Colon (tissue), 2 donors: ENCODE measurements around the gene AMPD1.

Experiments used
- FAIRE-seq: peaks from 2 replicates; lab custom pipeline; 2012; peaks lifted over from hg19 to GRCh38; lab: Jason Lieb, UNC
- donor health status: control.
- donor health status: control.

AMPD1 gene

DNA sequence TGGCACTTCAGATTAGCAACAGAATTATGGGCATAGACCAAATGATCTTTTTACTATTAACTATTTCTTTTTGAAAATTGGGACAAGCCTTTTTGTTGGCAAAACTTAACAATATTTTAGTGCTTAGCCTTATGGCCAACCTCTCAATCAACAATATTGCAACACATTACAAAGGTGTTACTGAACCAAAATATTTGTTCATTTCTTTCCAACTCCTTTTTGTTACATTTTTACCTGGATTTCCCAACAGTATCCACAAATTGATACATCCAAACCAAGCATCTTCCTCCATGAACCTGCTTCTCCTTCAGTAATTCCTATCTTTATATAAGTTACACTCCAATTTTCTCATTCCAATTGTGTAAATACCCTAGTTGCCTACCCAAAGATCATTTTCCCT, 1.5 kb upstream of the AMPD1 start:
- no peak for FAIRE-seq

DNA sequence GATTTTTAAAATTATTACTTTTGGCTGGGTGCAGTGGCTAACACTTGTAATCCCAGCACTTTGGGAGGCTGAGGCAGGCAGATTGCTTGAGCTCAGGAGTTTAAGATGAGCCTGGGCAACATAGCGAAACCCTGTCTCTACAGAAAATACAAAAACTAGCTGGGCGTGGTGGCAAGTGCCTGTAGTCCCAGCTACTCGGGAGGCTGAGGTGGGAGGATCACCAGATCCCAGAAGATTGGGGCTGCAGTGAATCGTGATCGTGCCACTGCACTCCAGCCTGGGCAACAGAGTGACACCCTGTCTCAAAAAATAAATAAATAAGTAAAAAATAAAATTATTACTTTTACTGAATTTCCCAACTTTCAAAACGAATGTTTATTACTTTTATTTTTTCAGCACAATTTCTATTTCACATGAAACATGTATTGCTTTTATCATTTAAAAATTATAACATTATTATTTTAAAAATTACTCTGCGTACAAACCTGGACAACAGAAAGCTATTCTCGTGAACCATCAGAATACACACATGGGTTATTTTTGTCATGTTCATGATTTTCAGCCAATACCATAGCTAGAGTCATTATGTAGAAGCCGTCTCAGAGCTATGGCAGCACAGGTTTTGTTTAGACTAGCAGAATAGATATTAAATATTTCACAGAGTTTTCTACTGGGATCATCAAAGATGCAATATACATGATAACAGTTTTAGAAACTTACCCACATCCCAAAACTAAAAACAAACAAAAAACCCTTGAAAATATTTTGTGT, 621 bp downstream of the AMPD1 start:
- no peak for FAIRE-seq

DNA sequence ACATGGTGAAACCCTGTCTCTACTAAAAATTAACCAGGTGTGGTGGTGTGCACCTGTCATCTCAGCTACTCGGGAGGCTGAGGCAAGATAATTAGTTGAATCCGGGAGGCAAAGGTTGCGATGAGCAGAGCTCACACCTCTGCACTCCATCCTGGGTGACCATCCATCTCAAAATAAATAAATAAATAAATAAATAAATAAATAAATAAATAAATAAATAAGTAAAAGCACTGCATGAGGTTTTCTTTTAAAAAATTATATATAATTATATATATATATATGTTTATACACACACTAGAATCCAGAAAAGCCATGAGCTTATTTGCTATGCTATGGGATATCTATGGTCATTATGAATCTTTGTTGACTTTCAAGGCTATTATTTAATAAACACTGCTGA, 2.4 kb downstream of the AMPD1 start:
- FAIRE-seq = no peak

DNA sequence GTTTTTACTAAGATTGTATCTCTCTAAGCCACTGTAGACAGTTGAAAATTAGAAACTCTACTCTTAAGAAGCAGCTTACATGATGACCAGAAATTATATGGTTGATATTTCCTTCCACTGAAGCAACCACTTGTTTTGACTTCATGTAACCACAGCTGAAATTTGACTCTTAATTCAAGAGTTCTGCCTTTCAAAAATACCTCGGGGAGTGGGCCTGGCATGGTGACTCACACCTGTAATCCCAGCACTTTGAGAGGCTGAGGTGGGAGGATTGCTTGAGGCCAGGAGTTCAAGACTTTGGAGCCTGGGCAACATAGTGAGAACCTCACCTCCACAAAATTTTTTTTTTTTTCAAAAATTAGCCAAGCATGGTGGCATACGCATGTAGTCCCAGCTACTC, 4.3 kb downstream of the AMPD1 start:
- no peak for FAIRE-seq

DNA sequence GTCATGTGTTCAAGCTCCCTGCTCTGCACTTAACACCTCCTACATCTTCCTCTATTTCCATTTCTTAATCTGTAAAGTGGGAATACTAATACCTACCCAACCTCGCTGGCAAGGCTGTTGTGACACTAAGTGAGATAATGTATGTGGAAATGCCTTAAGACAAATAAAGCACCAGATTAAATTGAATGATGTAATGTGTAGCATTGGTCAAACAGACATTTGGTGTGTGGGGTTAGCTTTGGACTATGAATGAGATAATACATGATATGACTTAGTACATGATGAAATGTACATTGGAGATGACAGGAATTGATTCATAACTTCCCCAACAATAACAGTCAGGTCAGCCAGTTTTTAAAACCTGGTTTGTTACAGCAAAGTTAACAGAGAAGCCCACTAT, 5.2 kb downstream of the AMPD1 start:
- FAIRE-seq = no peak

DNA sequence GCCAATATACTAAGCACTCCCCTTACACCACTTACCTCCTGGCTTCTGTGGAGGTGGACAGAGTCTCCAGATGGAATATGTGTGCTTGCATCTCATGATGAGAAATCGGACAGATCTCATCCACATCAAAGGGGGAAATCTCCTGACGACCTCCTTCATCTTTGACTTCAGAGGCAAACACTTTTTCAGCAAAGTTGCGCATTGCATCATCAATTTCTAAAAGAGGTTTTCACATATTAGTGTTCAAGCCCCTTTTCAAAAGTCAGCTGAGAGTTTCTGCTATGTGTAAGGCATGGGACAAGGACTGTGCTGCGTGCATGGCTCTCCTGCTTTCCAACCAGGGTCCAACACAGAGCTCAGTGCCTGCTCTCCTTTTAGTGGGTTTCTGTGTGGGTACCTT, 6.8 kb downstream of the AMPD1 start:
- FAIRE-seq = no peak

DNA sequence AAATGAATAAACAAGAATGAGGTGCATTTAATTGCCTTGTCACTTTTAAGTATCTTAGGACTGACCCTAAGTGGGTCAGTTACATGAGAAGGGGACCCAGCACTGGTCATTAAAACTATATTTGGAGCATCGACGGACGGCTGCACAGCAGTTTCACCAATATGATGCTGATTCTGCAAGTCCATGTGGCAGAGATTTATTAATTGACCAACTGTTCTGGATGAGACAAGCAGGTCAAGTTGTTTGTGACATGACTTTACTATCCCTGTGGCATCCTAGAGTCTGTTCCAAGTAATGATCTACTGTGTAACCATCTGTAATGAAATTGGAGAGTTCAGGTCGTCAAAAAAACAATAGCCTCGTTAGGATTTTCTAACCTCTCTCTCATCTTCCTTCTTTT, 9.5 kb downstream of the AMPD1 start:
- no peak for FAIRE-seq

DNA sequence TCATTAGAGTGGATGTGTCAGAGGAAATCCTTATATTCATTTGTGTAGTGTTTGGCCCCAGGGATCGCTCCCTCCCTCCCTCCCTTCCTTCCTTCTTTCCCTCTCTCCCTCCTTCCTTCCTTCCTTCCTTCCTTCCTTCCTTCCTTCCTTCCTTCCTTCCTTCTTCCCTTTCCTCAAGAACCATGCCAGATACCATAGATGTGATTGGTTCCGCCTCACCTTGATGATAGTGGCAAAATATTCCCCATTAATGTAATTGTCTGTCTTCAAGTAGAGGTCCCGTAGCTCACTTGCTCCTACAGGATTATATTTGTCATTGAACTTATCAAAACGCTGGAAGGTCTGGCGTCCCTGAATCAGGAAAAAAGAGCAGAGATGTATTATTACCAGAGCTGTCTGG, 17.7 kb downstream of the AMPD1 start:
- no peak for FAIRE-seq

DNA sequence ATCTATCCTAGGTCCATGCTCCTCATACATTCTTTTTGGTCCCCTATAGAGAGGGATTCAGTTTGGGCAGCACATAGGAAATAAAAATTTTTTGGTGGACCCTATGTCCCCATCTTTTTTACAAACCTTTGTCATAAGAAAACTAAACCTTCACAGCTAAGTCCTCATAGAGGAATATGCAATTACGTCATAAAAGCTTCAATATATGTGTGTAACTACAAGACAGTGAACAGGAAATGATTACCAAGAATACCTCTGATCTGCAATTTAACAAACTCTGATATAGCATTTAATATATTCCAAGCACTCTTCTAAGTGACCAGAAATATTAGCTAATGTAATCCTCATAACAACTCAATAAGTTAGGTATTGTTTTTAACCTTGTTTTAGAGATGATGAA, 19.2 kb downstream of the AMPD1 start:
- FAIRE-seq = no peak

DNA sequence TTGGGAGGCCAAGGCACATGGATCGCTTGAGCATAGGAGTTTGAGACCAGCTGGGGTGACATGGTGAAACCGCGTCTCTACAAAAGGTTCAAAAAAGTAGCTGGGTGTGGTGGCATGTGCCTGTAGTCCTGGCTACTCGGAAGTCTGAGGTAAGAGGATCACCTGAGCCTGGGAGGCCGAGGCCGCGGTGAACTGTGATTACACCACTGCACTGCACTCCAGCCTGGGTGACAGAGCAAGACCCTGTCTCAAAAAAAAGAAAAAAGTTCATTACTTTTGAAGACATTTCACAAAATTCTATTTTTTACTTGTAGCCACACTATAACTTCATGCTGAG, 23.4 kb downstream of the AMPD1 start:
- FAIRE-seq = no peak

DNA sequence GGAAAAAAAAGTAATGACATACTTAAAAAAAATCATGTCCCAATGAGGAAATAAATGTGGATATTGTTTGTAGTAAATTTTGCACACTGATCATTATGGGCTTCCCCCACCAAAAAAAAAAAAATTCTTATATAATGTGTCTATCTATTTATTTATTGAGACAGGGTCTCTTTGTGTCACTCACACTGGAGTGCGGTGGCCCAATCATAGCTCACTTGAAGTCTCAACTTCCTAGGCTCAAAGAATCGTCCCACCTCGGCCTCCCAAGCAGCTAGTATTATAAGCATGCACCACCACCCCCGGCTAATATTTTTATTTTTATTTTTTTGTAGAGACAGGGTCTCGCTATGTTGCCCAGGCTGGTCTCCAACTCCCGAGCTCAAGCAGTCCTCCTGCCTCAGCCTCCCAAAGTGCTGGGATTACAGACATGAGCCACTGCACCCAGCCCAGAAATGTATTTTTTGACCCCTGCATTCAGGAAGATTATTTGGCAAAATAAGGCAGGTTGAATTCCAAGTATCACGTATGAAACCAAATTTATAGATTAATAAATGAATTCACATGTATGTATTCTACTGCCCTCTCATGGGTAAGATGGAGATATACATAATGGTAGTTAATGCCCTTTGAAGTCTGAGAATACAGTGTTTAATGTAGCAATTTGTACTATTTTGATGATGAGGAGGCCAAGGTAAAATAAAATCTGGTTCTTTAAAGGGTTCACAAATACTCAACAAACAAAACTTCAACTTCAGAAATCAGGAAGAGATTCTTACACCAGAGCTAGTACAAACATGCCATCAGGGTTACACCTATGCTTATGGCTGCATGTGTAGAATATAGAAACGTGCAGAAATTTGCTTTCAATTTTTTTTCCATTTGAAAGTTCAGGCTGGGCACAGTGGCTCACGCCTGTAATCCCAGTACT, 24.1 kb downstream of the AMPD1 start:
- no peak for FAIRE-seq

DNA sequence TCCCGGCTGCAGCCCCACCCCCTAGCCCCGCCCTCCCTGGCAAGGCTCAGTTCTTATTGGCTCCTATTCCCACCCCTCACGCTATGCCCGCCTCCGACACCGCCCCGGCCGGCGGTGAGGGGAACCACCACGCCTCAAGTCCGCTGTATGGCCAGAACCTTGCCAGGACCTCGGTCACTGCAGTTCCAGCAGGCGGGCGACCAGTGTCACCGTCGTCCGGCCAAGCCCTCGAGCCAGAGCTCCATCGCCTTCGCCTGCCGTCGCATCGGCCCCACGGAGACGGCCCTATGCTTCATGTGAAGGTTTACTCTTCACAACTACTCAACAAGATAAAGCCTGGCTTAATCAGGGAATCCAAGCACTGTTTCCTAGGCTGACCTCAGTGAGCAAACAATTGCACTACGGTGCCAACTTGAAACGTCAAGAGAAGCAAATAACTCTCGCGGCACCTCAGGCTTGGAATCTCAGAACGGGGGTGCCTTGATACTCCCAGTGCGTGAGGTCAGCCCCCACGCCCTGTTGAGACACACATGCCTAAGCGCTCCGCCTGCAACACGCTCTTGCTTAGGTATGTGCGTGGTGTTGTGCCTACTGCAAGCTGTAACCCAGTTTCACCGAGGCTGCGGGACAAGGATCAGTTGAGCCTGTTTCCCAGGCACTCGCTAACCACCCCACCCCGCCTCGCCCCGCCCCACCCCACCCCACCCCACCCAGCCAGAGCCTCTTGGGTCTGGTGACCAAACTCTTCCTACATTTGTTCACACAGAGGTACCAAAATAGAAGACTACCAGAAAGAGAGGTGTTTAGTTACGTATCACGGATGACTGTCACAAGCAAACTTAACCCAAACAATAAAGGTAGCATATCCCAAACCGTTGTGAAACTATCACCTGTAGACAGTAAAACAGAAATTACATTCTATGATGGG, 25.0 kb downstream of the AMPD1 start:
- FAIRE-seq = no peak

DNA sequence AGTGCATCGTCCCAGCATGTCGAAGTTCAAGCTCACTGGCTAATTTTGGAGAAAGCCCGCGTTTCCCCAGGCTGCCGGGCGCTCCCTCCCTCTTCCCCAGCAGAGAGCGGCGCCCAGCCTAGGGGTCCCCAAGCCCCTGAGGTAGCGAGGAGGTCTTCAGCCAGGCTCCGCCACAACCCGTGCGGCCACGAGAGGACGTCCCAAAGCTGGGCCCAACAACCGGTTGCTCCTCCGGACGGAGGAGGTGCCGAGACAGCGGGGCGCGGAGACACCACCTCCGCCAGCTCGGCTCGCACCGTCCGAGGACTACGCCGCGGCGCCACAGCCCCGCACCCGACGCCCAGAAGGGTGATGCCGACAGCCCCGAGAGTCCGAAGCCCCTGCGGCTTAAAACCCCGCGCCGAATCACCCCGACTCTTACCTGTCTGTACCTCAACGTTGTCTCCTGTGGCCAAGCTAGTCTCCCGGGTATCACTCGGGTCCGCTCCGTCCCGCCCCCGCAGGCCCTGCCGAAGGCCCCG, 25.7 kb downstream of the AMPD1 start, which contains the start of gene DENND2C:
Gene DENND2C (minus strand): TSS at position 488 of the 521 bp plus-strand sequence. CDS start 44,065 bp downstream, outside the sequence.
- no peak for FAIRE-seq

DNA sequence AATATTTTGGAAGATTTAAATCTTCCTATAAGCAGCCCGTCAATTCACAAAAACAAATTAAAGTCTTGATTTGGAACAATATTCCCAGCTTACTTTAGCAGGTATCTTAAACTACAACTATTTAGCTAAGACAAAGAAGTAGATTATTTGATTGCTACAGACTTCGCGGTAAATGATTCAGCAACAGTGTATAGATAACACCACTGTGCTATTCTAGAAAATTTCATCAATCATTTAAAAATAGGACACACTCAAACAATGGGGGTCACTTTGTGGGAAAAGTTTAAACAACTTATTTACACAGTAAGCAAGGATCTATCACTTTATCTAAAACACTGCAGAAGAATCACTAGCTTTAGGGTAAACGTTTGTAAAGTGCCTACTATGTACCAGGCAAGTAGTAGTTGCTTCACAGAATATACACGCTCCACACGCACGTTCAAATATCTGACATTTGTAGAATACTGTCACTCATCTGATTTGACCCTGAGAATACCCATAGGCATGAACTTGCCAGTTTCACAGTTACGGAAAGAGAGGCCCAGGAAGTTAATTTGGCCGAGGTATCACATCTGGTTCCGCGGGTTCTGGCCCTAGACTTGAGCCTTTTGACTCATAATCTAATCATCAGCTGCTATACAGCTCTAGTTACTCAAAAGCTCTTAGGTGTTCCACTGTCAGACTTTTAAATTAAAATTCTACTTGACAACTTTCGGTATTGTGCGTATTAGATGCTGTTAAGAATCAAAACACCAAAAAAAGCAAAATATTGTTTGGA, 26.4 kb downstream of the AMPD1 start:
- FAIRE-seq = no peak

DNA sequence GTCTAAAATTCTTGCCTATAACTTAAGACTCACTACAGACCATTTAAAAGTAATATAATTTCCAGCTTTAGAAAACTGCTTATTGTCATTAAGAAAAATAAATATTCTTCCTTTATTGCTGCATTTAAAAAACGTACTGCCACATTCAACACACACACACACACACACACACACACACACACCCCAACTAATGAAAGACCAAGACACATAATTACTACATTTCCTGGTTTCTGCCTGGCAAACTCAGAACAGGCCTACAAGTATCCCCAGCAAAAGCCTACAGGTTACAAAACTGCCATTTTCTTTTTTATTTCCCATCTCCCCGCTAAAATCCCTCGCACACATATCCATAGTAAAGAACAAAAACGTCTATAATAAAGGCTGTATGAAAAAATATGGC, 27.0 kb downstream of the AMPD1 start:
- no peak for FAIRE-seq

DNA sequence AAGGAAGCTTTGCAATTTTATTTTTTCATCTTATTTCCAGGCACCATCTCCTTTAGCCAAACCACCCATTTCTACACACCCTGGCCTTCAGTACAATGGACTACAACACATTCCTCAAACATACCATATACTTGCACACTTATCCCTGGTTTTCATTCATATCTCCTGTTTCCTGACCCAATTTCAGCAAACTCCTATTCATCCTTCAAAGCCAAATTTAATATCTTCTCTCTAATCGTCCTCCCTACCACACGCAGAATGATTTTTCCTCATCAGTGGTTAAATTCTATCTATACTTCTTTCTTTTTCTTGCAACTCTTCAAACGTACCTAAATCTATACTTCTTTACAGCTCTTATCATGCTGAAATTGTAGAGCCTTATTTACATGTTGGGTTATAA, 28.4 kb downstream of the AMPD1 start:
- FAIRE-seq = no peak

DNA sequence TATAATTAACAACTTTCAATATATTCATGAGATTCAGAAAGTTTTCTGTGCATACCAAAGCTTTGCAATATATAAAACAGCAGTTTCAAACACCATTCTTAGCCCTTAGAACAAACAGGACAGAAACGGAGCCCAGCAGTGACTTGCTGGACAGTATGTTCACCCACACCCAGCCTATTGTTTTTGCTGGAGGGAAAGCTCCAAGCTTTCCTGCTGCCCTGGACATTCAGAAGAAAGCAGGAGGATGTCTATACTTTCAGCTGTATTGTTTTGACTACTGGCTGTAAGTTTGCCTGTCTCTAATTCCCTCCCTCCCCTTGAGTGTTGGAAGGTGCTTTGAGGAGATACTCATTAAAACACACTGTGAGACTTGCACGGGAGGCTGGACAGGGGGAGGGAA, 35.1 kb downstream of the AMPD1 start:
- no peak for FAIRE-seq

DNA sequence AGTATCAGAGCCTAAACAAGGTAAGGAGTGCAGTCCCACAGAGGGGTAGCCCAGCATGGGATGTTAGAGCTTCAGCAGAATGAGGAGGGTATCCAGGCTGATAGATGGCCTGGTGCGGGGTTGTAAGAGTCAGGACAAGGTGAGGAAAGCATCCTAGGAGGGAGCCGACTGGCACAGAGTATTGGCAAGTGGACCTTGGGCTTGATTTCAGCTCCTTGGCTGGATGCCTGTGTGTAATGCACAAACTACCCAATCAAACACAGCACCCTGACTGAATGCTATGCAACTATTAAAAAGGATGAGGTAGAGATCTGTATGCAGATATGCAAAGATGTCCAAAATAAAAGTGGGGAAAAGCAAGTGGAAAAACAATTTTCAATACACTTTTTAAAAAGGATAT, 43.5 kb downstream of the AMPD1 start:
- no peak for FAIRE-seq

DNA sequence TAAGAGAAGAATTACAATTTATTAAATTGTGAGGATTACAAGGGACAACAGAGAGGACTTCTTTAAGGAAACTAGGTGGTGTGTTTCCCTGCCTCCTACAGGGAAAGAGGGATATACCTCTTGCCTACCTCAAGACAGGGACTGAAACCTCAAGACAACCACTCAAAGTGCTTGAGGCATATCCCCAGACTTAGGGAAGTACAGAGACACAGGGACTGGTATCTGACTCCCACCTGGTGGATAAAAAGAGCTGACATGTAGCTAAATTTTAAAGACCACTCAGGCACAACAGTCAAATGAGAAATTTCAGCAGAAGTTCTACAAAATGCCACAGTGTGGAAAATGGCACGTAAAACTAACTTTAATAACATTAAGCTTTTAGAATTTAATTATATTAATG, 46.8 kb downstream of the AMPD1 start:
- no peak for FAIRE-seq

DNA sequence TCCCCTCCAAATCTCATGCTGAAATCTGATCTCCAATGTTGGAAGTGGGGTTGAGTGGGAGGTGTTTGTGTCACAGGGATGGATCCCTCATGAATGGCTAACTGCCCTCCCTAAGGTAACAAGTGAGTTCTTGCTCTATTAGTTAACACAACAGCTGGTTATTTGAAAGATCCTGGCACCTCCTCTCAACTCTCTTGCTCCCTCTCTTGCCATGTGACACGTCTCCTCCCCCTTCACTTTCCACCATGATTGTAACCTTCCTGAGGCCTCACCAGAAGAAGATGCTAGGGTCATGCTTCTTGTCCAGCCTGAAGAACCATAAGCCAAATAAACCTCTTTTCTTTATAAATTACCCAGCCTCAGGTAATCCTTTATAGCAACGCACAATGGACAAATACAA, 54.0 kb downstream of the AMPD1 start:
- FAIRE-seq = no peak

DNA sequence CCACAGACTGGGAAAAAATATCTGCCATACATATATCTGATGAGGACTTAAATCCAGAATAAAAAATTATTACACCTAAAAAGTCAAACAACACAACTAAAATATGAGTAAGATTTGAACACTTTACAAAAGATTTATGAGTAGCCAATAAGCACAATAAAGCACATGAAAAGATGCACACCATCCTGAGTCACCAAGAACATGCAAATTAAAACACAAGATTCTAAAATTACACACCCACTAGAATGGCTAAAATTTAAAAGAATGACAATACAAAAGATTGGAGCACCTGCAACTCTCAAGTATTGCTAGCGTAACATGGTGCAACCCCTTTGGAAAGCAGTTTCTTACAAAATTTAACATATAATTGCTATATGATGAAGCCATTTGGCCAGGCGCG, 56.4 kb downstream of the AMPD1 start:
- no peak for FAIRE-seq
